Thyroid gland (tissue), 4 donors: ENCODE results near the gene GSTA3.
"Not testable (repeated sequence)": the region's sequence is repeated elsewhere in the genome, so short reads cannot be mapped to it uniquely, and the experiment has no call there.

Experiments used
- CTCF ChIP-seq, 6 experiments: fragments of 200-600 bp in 3 of 6; fragments of 450-650 bp in 3 of 6; sonication (generic) in 3 of 6; IDR thresholded peaks; one replicate each; pipeline ENCODE4 v1.5.1; 2016 to 2019; ENCODE audit warnings: antibody characterized with exemption in 6 of 6, mild to moderate bottlenecking in 2 of 6, inconsistent platforms in 1 of 6, moderate library complexity in 1 of 6
- POLR2A ChIP-seq, 2 donors: fragments of 450-650 bp; IDR thresholded peaks; one replicate each; pipeline ENCODE4 v1.6.1; 2017; ENCODE audit warnings: antibody characterized with exemption in 2 of 2, mild to moderate bottlenecking in 2 of 2, moderate library complexity in 1 of 2

GRCh38 chr6:52870335-52871091 is 39.0 kb downstream of the GSTA3 start:
- not testable (repeated sequence) for TF ChIP-seq CTCF, POLR2A (IDR thresholded peaks at IDR 0.05)
